IMR-90 (cell line): ENCODE measurements around the gene DIABLO. TPM values are rescaled to one million over a fixed set of nuclear protein-coding genes. Genes with fewer than 3 reads are reported as not detected.

Experiments
- ATAC-seq: fragments of 200-7000 bp; cut with Tn5 transposase; 2 replicates; pipeline ENCODE4 v1.9.1; 2020; ENCODE audit warnings: low read depth, mild to moderate bottlenecking, moderate library complexity
- BruUV-seq: library from RNA; stranded (reverse); fragments of 400-500 nt; replicated peaks from 2 replicates; lab custom pipeline; 2021; lab: Mats Ljungman, UMichigan
- CTCF ChIA-PET: fragments of 300-600 bp; formaldehyde crosslinking; extraction: SDS; loops from one replicate; lab custom pipeline; 2021; ENCODE audit warnings: antibody characterized with exemption; lab: Yijun Ruan, JAX
- POLR2A ChIA-PET: fragments of 300-600 bp; sonication (Branson Sonifier 250); formaldehyde crosslinking; loops from one replicate; lab custom pipeline; 2022; ENCODE audit warnings: antibody characterized with exemption; ENCODE audit not compliant: unreplicated experiment; lab: Charles Lee
- DNase-seq: peaks from one replicate; pipeline ENCODE4 v3.0.0; 2013
- H2AFZ ChIP-seq: replicated peaks from 2 replicates; pipeline ENCODE3; 2013; ENCODE audit warnings: low read length, mild to moderate bottlenecking; ENCODE audit not compliant: poor library complexity
- H2AK5ac ChIP-seq: 2 replicates; pipeline ENCODE4 v1.6.1; 2013; ENCODE audit warnings: low read depth, low read length, inconsistent platforms
- H2AK9ac ChIP-seq: replicated peaks from 2 replicates; pipeline ENCODE3; 2013; ENCODE audit warnings: mild to moderate bottlenecking, low read depth, low read length, moderate library complexity; ENCODE audit not compliant: poor library complexity
- H2BK120ac ChIP-seq: 2 replicates; pipeline ENCODE4 v1.6.1; 2013; ENCODE audit warnings: low read depth, low read length, inconsistent platforms
- H2BK15ac ChIP-seq: 3 replicates; pipeline ENCODE4 v1.6.1; 2013; ENCODE audit warnings: low read depth, low read length, inconsistent platforms
- H2BK20ac ChIP-seq: 2 replicates; pipeline ENCODE4 v1.6.1; 2013; ENCODE audit warnings: low read depth, mild to moderate bottlenecking, inconsistent platforms, low read length, moderate library complexity
- H2BK5ac ChIP-seq: 2 replicates; pipeline ENCODE4 v1.6.1; 2013; ENCODE audit warnings: mild to moderate bottlenecking, low read depth, low read length, inconsistent platforms; ENCODE audit not compliant: poor library complexity, severe bottlenecking
- H3K14ac ChIP-seq: replicated peaks from 2 replicates; pipeline ENCODE4 v1.6.1; 2013; ENCODE audit warnings: low read depth, low read length, inconsistent platforms
- H3K18ac ChIP-seq: 2 replicates; pipeline ENCODE4 v1.6.1; 2013; ENCODE audit warnings: low read depth, low read length, control low read depth
- H3K23ac ChIP-seq: 2 replicates; pipeline ENCODE4 v1.6.1; 2013; ENCODE audit warnings: low read depth, low read length, inconsistent platforms
- H3K27ac ChIP-seq: 2 replicates; pipeline ENCODE4 v1.5.1; 2013; ENCODE audit warnings: mild to moderate bottlenecking, control low read depth, low read length; ENCODE audit not compliant: insufficient read depth
- H3K27me3 ChIP-seq: 2 replicates; pipeline ENCODE4 v1.6.1; 2013; ENCODE audit warnings: low read length; ENCODE audit not compliant: control insufficient read depth, insufficient read depth
- H3K36me3 ChIP-seq: 2 replicates; pipeline ENCODE4 v1.6.1; 2013; ENCODE audit warnings: low read length, mixed read lengths; ENCODE audit not compliant: control insufficient read depth, insufficient read depth
- H3K4ac ChIP-seq: 2 replicates; pipeline ENCODE4 v1.6.1; 2013; ENCODE audit warnings: low read depth, low read length, inconsistent platforms
- H3K4me1 ChIP-seq: 2 replicates; pipeline ENCODE4 v1.6.1; 2013; ENCODE audit warnings: low read length, mixed read lengths; ENCODE audit not compliant: control insufficient read depth, insufficient read depth
- H3K4me2 ChIP-seq: 2 replicates; pipeline ENCODE4 v1.6.1; 2013; ENCODE audit warnings: low read depth, mild to moderate bottlenecking, control low read depth, low read length, moderate library complexity
- H3K4me3 ChIP-seq: 2 replicates; pipeline ENCODE4 v1.5.1; 2013; ENCODE audit warnings: low read depth, mild to moderate bottlenecking, control low read depth, low read length, moderate library complexity; ENCODE audit not compliant: insufficient read depth
- H3K56ac ChIP-seq: 2 replicates; pipeline ENCODE4 v1.6.1; 2013; ENCODE audit warnings: low read length, inconsistent platforms; ENCODE audit not compliant: insufficient read depth; ENCODE audit errors: extremely low read depth
- H3K79me1 ChIP-seq, 2 experiments: 2 replicates each; pipeline ENCODE4 v1.6.1; 2013; ENCODE audit warnings: low read length in 2 of 2, inconsistent platforms in 1 of 2, low read depth in 1 of 2
- H3K9ac ChIP-seq: 2 replicates; pipeline ENCODE4 v1.6.1; 2013; ENCODE audit warnings: low read depth, low read length, control low read depth
- H3K9me1 ChIP-seq: 2 replicates; pipeline ENCODE4 v1.6.1; 2013; ENCODE audit warnings: low read length, inconsistent platforms; ENCODE audit not compliant: insufficient read depth
- H3K9me3 ChIP-seq: 2 replicates; pipeline ENCODE4 v1.6.1; 2013; ENCODE audit warnings: low read length; ENCODE audit not compliant: control insufficient read depth, insufficient read depth
- H4K20me1 ChIP-seq: 2 replicates; pipeline ENCODE4 v1.6.1; 2013; ENCODE audit warnings: low read length, inconsistent platforms; ENCODE audit not compliant: insufficient read depth
- H4K5ac ChIP-seq: 2 replicates; pipeline ENCODE4 v1.6.1; 2013; ENCODE audit warnings: mild to moderate bottlenecking, low read depth, low read length, control low read depth
- H4K8ac ChIP-seq, 2 experiments: 2 replicates each; pipeline ENCODE4 v1.6.1; 2013; ENCODE audit warnings: low read depth in 2 of 2, low read length in 2 of 2, control low read depth in 1 of 2, inconsistent platforms in 1 of 2
- H4K91ac ChIP-seq: 2 replicates; pipeline ENCODE4 v1.6.1; 2013; ENCODE audit warnings: low read depth, low read length, inconsistent platforms; ENCODE audit not compliant: insufficient read depth
- BHLHE40 ChIP-seq: fragments of 150-350 bp; IDR thresholded peaks from 2 replicates; pipeline ENCODE4 v1.6.1; 2016; ENCODE audit warnings: mild to moderate bottlenecking, low read depth, low read length
- ELK1 ChIP-seq: fragments of 150-350 bp; IDR thresholded peaks from 2 replicates; pipeline ENCODE4 v1.6.1; 2016; ENCODE audit warnings: low read depth, mild to moderate bottlenecking, low read length, moderate library complexity, borderline replicate concordance
- FOS ChIP-seq: fragments of 150-350 bp; IDR thresholded peaks from 2 replicates; pipeline ENCODE4 v1.6.1; 2016; ENCODE audit warnings: low read depth, low read length
- MAFK ChIP-seq: IDR thresholded peaks from 2 replicates; pipeline ENCODE4 v1.6.1; 2012; ENCODE audit warnings: low read depth, low read length, improper control_type of control experiment
- MAZ ChIP-seq: IDR thresholded peaks from 2 replicates; pipeline ENCODE4 v1.6.1; 2012; ENCODE audit warnings: low read depth, mild to moderate bottlenecking, low read length, improper control_type of control experiment, moderate library complexity, borderline replicate concordance
- MXI1 ChIP-seq: IDR thresholded peaks from 2 replicates; pipeline ENCODE4 v1.6.1; 2012; ENCODE audit warnings: low read depth, mild to moderate bottlenecking, low read length, moderate library complexity, borderline replicate concordance
- NFE2L2 ChIP-seq: fragments of 150-350 bp; IDR thresholded peaks from 2 replicates; pipeline ENCODE4 v1.6.1; 2016; ENCODE audit warnings: low read depth, mild to moderate bottlenecking, low read length
- RCOR1 ChIP-seq: IDR thresholded peaks from 2 replicates; pipeline ENCODE4 v1.6.1; 2012; ENCODE audit warnings: mild to moderate bottlenecking, low read length, improper control_type of control experiment; ENCODE audit not compliant: insufficient replicate concordance
- WGBS, 2 experiments: methylation state at CpG; one replicate each; pipeline versions ENCODE4 v1.1.5 to v1.1.7; 2013; ENCODE audit warnings: missing lambda C conversion rate in 2 of 2; ENCODE audit not compliant: insufficient read length in 1 of 2; ENCODE audit errors: extremely low coverage in 2 of 2; 5-methylcytosine and 5-hydroxymethylcytosine counted together
- dilution Hi-C: fragments of 300-500 bp; cut with HindIII; formaldehyde crosslinking; loops from one replicate; pipeline ENCODE4 v1.14.3; 2018; ENCODE audit warnings: low sequenced_read_pairs; ENCODE audit not compliant: unreplicated experiment
- in situ Hi-C: fragments of 300-500 bp; cut with MboI; formaldehyde crosslinking; loops from 3 replicates; pipeline ENCODE4 v1.14.3; 2019; ENCODE audit warnings: low sequenced_read_pairs, inconsistent platforms, mixed read lengths
- intact Hi-C: fragments of 100-400 bp; cut with micrococcal nuclease; formaldehyde crosslinking; loops from 2 replicates; pipeline ENCODE4 v1.10.0; 2022
- polyA plus RNA-seq, 3 experiments: library from polyadenylated mRNA; depleted of rRNA; stranded (reverse); fragments of >200 nt; gene quantifications; 2 replicates each; pipeline ENCODE4 v1.2.3, GENCODE V29; 2012; ENCODE audit warnings: low replicate concordance in 1 of 3
- total RNA-seq: library from RNA; depleted of rRNA; stranded (reverse); fragments of >200 nt; gene quantifications from 2 replicates; pipeline ENCODE4 v1.2.3, GENCODE V29; 2012

DIABLO gene
- total and polyA plus RNA-seq, 2 of the 4 experiments (the other 2 are of a cell fraction) = 69.7 to 102 TPM

- Histone ChIP-seq H3K14ac (no peak overlapping the region), H3K56ac (no peak overlapping the region), H3K27me3 (peaks cover 22% of the 10 kb centered on the region), H3K9ac (no peak overlapping the region), H3K4me1 (peaks cover 4% of the 10 kb centered on the region), H3K9me3 (no peaks in the 10 kb centered on the region), H3K4ac (no peak overlapping the region), H2BK15ac (no peak overlapping the region), H2AK5ac (no peak overlapping the region), H4K5ac (no peak overlapping the region), H2BK120ac (no peak overlapping the region), H3K4me2 (no peak overlapping the region), H3K23ac (no peak overlapping the region), H3K36me3 (peaks cover 5% of the 10 kb centered on the region), H2BK20ac (no peak overlapping the region), H4K91ac (no peak overlapping the region), H2AFZ (no peak overlapping the region), H3K9me1 (peaks cover 4% of the 10 kb centered on the region; the same call in 1 of the 2 replicates), H2BK5ac (no peak overlapping the region), H3K79me1 (no peaks in the 10 kb centered on the region), H3K18ac (no peak overlapping the region), H4K8ac (no peak overlapping the region), H4K20me1 (peaks cover 14% of the 10 kb centered on the region), H3K27ac (no peak overlapping the region), H3K4me3 (no peak overlapping the region), H2AK9ac (no peak overlapping the region)
- POLR2A ChIA-PET = interaction anchor here (0.6 kb wide), 1 partner anchor 237 kb away, joined by 6 read pairs; no protein-coding TSS in a partner anchor
- CTCF ChIA-PET = no interaction called here
- no peak for ATAC-seq
- intact Hi-C loops = no loop called here
- in situ Hi-C loops = no loop called here
- DNase-seq = no peak
- no TSS peak for BruUV-seq
- 100% methylated on average over 3 of the region's 6 CpGs; no CpG with 5 or more reads in 1 of the 2 experiments for WGBS, 2 experiments
- dilution Hi-C loops = no loop called here
- no peak for TF ChIP-seq MAFK
- no peak for TF ChIP-seq MAZ
- TF ChIP-seq NFE2L2 = no peak
- TF ChIP-seq MXI1 = no peak
- TF ChIP-seq BHLHE40 = no peak
- TF ChIP-seq FOS = no peak
- no peak for TF ChIP-seq ELK1
- TF ChIP-seq RCOR1 = no peak
Measured at GRCh38 chr12:122202017-122202416, 23.8 kb downstream of the DIABLO start.
